K562 (cell line): ENCODE data around the gene RUSC1. TPM values are rescaled to one million over a fixed set of nuclear protein-coding genes. Genes with fewer than 3 reads are reported as not detected.

ENCODE experiments used
- ATF7 ChIP-seq: fragments of 450-650 bp; IDR thresholded peaks from 2 replicates; pipeline ENCODE4 v1.7.1; 2014; ENCODE audit warnings: mild to moderate bottlenecking, moderate library complexity
- BACH1 ChIP-seq: fragments of 200-800 bp; sonication (Bioruptor generic); IDR thresholded peaks from 2 replicates; pipeline ENCODE4 v1.6.1; 2016; ENCODE audit warnings: missing genetic modification characterization, missing compliant biosample characterization
- BHLHE40 ChIP-seq: IDR thresholded peaks from 2 replicates; pipeline ENCODE4 v1.6.1; 2011; ENCODE audit warnings: low read length, improper control_type of control experiment
- CREB1 ChIP-seq, 2 experiments: sonication (generic) in 1 of 2; formaldehyde crosslinking in 1 of 2; IDR thresholded peaks; 2 replicates each; pipeline versions ENCODE4 v1.6.1 to v1.8.0; 2012 to 2022; ENCODE audit warnings: inconsistent platforms in 1 of 2, mild to moderate bottlenecking in 1 of 2, missing genetic modification reagents in 1 of 2, moderate library complexity in 1 of 2
- CXXC5 ChIP-seq: fragments of 250-450 bp; sonication (Bioruptor Pico); IDR thresholded peaks from 2 replicates; pipeline ENCODE4 v1.8.0; 2022; ENCODE audit warnings: inconsistent platforms, mild to moderate bottlenecking, moderate library complexity
- E2F4 ChIP-seq: sonication (generic); formaldehyde crosslinking; IDR thresholded peaks from 2 replicates; pipeline ENCODE4 v1.8.0; 2022; ENCODE audit warnings: mild to moderate bottlenecking, low read depth, missing genetic modification reagents
- ERF ChIP-seq: fragments of 450-650 bp; formaldehyde crosslinking; IDR thresholded peaks from 2 replicates; pipeline ENCODE4 v1.4.0; 2020; ENCODE audit warnings: mild to moderate bottlenecking, mixed read lengths
- ETS1 ChIP-seq: conservative IDR thresholded peaks from 2 replicates; pipeline ENCODE4 v1.6.1; 2011; ENCODE audit warnings: low read depth, mild to moderate bottlenecking, low read length; ENCODE audit not compliant: control insufficient read depth
- MAFK ChIP-seq: IDR thresholded peaks from 2 replicates; pipeline ENCODE4 v1.6.1; 2011; ENCODE audit warnings: low read length, improper control_type of control experiment
- NFATC3 ChIP-seq: fragments of 450-650 bp; IDR thresholded peaks from 2 replicates; pipeline ENCODE4 v1.6.1; 2017; ENCODE audit warnings: mild to moderate bottlenecking
- NFRKB ChIP-seq: fragments of 450-650 bp; IDR thresholded peaks from 2 replicates; pipeline ENCODE4 v1.6.1; 2016; ENCODE audit warnings: low read depth
- NR1H2 ChIP-seq: sonication (generic); formaldehyde crosslinking; IDR thresholded peaks from 2 replicates; pipeline ENCODE4 v1.4.0; 2020; ENCODE audit warnings: mild to moderate bottlenecking, missing genetic modification reagents
- POLR2G ChIP-seq: fragments of 200-400 bp; formaldehyde crosslinking; IDR thresholded peaks from 2 replicates; pipeline ENCODE4 v1.6.1; 2017; ENCODE audit warnings: low read depth, mild to moderate bottlenecking, antibody characterized with exemption, low read length, moderate library complexity
- PRMT5 ChIP-seq: sonication (generic); formaldehyde crosslinking; IDR thresholded peaks from 2 replicates; pipeline ENCODE4 v1.5.0; 2020; ENCODE audit warnings: missing genetic modification reagents
- SETDB1 ChIP-seq: IDR thresholded peaks from one replicate; pipeline ENCODE4 v1.6.1; 2012; ENCODE audit warnings: low read length, control low read depth, inconsistent platforms
- SMARCA4 ChIP-seq: fragments of 450-650 bp; IDR thresholded peaks from 2 replicates; pipeline ENCODE4 v1.6.1; 2016
- TFAP4 ChIP-seq: sonication (generic); formaldehyde crosslinking; IDR thresholded peaks from 2 replicates; pipeline ENCODE4 v1.8.0; 2022; ENCODE audit warnings: missing genetic modification reagents, mild to moderate bottlenecking, moderate library complexity, borderline replicate concordance
- ZBED1 ChIP-seq: IDR thresholded peaks from 2 replicates; pipeline ENCODE4 v1.6.1; 2014
- ZMIZ1 ChIP-seq, 2 experiments: fragments of 150-350 bp in 1 of 2; IDR thresholded peaks; 2 replicates each; pipeline ENCODE4 v1.6.1; 2012 to 2016; ENCODE audit warnings: low read depth in 2 of 2, low read length in 2 of 2, mild to moderate bottlenecking in 1 of 2, moderate library complexity in 1 of 2
- ZNF12 ChIP-seq: sonication (generic); formaldehyde crosslinking; IDR thresholded peaks from 2 replicates; pipeline ENCODE4 v1.4.0; 2020; ENCODE audit warnings: mild to moderate bottlenecking, missing genetic modification reagents
- ZNF277 ChIP-seq: fragments of 250-450 bp; sonication (Bioruptor Pico); IDR thresholded peaks from 2 replicates; pipeline ENCODE4 v1.8.0; 2022; ENCODE audit warnings: inconsistent platforms, mild to moderate bottlenecking, moderate library complexity, borderline replicate concordance
- ZNF696 ChIP-seq: fragments of 250-450 bp; sonication (Bioruptor Pico); conservative IDR thresholded peaks from 2 replicates; pipeline ENCODE4 v1.4.0; 2020; ENCODE audit warnings: mild to moderate bottlenecking, moderate library complexity
- ZZZ3 ChIP-seq: fragments of 450-650 bp; IDR thresholded peaks from 2 replicates; pipeline ENCODE4 v1.6.1; 2016; ENCODE audit warnings: antibody characterized with exemption, mild to moderate bottlenecking, moderate library complexity
- polyA plus RNA-seq, 8 experiments: library from polyadenylated mRNA; depleted of rRNA in 4 of 8; stranded (reverse) in 5 of 8; unstranded in 3 of 8; fragments of >200 nt; fragmentation: Nextera tagmentation in 2 of 8; fragmentation: Illumina TruSeq in 1 of 8; extraction: Ambion mirVana in 2 of 8; extraction: Trizol in 1 of 8; gene quantifications; 2 replicates each; pipeline versions ENCODE4 v1.2.1 to v1.2.3, GENCODE V29; 2011 to 2014; ENCODE audit warnings: inconsistent platforms in 1 of 8, missing spikeins in 1 of 8
- total RNA-seq, 7 experiments: library from RNA; depleted of rRNA in 6 of 7; stranded (reverse); fragments of >200 nt in 6 of 7; fragmentation: Illumina TruSeq in 2 of 7; extraction: Trizol in 2 of 7; gene quantifications; 2 replicates each; pipeline versions ENCODE4 v1.2.1 to v1.2.3, GENCODE V29; 2011 to 2021; ENCODE audit warnings: low replicate concordance in 1 of 7

The RUSC1 gene
- total and polyA plus RNA-seq, 9 of the 15 experiments (the other 6 are each of a cell fraction or from before 2014, with no cell fraction given): 5.7 to 68.3 (median 33.6) TPM

DNA sequence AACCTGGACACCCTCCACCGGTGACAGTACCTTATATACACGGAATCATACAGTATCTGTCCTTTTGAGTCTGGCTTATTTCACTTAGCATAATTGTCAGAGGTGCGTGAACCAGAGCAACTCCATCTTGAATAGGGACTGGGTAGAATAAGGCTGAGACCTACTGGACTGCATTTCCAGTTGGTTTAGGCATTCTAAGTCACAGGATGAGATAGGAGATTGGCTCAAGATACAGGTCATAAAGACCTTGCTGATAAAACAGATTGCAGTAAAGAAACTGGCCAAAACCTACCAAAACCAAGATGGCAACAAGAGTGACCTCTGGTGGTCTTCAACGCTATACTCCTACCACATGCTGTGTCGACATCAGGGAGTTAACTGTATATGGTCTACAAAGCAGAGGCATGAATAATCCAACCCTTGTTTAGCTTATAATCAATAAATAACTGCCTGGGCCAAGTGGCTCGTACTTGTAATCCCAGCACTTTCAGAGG, 13.4 kb upstream of the RUSC1 start (continued):
- TF ChIP-seq TFAP4 (CRISPR knock-in tag) (no peak), PRMT5 (CRISPR knock-in tag) (no peak), ZNF696 (CRISPR knock-in tag) (peak; percentile 83), BACH1 (tag) (peak; percentile 88), ERF (CRISPR knock-in tag) (peak; percentile 98), POLR2G (no peak), ZMIZ1 (IDR thresholded peaks at IDR 0.05; ENCODE audit: low read depth in 2 of 2, low read length in 2 of 2) (no peak), ZNF277 (CRISPR knock-in tag) (no peak), BHLHE40 (no peak), E2F4 (CRISPR knock-in tag) (no peak), SMARCA4 (peak; percentile 24; the same call in 1 of the 2 replicates), NR1H2 (CRISPR knock-in tag) (no peak), ZZZ3 (no peak), SETDB1 (no peak), NFATC3 (no peak), NFRKB (no peak), ETS1 (no peak), CREB1 (IDR thresholded peaks at IDR 0.05) (no peak), CREB1 (CRISPR knock-in tag; IDR thresholded peaks at IDR 0.05) (no peak), ZNF12 (CRISPR knock-in tag) (no peak), ZBED1 (no peak), MAFK (no peak), ATF7 (no peak), CXXC5 (CRISPR knock-in tag) (peak; percentile 93)
